GM19328 (cell line): ENCODE measurements around the gene KLHL6.

Experiments used
- ATAC-seq: cut with Tn5 transposase; IDR thresholded peaks from one replicate; pipeline ENCODE4 v1.9.1; 2021; ENCODE audit warnings: mild to moderate bottlenecking, moderate library complexity; ENCODE audit not compliant: unreplicated experiment

Gene KLHL6

GRCh38 chr3:183508821-183509220, 46.7 kb downstream of the KLHL6 start:
- no peak for ATAC-seq

- ATAC-seq: no peak
Observed at GRCh38 chr3:183507551-183507950, 48.0 kb downstream of the KLHL6 start.

- ATAC-seq: no peak
Observed at GRCh38 chr3:183506674-183507320, 48.7 kb downstream of the KLHL6 start.

GRCh38 chr3:183504597-183504996, 50.9 kb downstream of the KLHL6 start:
- ATAC-seq: no peak

- no peak for ATAC-seq
Observed at GRCh38 chr3:183503746-183504145, 51.8 kb downstream of the KLHL6 start.

GRCh38 chr3:183502237-183503181, 53.0 kb downstream of the KLHL6 start:
- ATAC-seq: no peak

GRCh38 chr3:183500981-183501704, 54.4 kb downstream of the KLHL6 start:
- no peak for ATAC-seq

GRCh38 chr3:183500319-183500718, 55.2 kb downstream of the KLHL6 start:
- ATAC-seq: no peak

- no peak for ATAC-seq
Observed at GRCh38 chr3:183498634-183499033, 56.9 kb downstream of the KLHL6 start.

GRCh38 chr3:183497313-183497712, 58.2 kb downstream of the KLHL6 start:
- ATAC-seq: no peak

GRCh38 chr3:183496311-183496710, 59.2 kb downstream of the KLHL6 start:
- ATAC-seq: no peak

GRCh38 chr3:183494341-183494740, 61.2 kb downstream of the KLHL6 start:
- ATAC-seq: no peak

GRCh38 chr3:183493296-183494045, 62.0 kb downstream of the KLHL6 start:
- no peak for ATAC-seq

GRCh38 chr3:183492849-183493179, 62.7 kb downstream of the KLHL6 start:
- ATAC-seq: no peak

GRCh38 chr3:183491923-183492848, 63.3 kb downstream of the KLHL6 start:
- ATAC-seq: no peak

GRCh38 chr3:183491109-183491922, 64.2 kb downstream of the KLHL6 start:
- ATAC-seq: no peak

GRCh38 chr3:183490653-183491052, 64.9 kb downstream of the KLHL6 start:
- no peak for ATAC-seq

- ATAC-seq: no peak
Observed at GRCh38 chr3:183490211-183490601, 65.3 kb downstream of the KLHL6 start.
